Hematopoietic multipotent progenitor cell treated with erythropoietin and hydrocortisone succinate and interleukin-3 and kit ligand, for 4 days (in vitro differentiated cells): Measurements from ENCODE around the gene CXCL6.

Source experiments
- DNase-seq: peaks from one replicate; pipeline ENCODE4 v3.0.0-alpha.2; 2015

CXCL6 gene

DNA sequence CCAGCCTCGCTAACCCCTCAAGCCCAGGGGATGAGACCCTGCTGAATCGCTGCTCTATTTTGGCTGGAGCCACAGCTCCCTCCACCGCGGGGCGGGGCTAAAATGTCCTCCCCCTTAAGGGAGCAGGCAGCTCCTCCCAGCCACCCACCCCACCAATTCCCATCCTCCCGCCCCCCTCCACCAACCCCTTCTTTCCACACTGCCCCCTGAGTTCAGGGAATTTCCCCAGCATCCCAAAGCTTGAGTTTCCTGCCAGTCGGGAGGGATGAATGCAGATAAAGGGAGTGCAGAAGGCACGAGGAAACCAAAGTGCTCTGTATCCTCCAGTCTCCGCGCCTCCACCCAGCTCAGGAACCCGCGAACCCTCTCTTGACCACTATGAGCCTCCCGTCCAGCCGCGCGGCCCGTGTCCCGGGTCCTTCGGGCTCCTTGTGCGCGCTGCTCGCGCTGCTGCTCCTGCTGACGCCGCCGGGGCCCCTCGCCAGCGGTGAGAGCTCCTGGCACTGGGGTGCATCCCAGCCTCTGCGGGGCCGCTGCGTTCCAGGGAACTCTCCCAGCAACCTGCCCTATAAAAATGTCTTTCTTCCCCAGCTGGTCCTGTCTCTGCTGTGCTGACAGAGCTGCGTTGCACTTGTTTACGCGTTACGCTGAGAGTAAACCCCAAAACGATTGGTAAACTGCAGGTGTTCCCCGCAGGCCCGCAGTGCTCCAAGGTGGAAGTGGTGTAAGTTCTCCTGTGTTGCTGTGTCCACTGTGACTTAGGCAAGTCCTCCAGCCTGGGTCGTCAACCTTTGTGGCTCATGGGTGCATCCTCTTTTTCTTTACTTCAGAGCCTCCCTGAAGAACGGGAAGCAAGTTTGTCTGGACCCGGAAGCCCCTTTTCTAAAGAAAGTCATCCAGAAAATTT, at the start of gene CXCL6:
CXCL6 (plus strand) TSS at position 306 of the 907 bp plus-strand sequence; CDS start at position 379, 73 bp downstream.
- DNase-seq = peak; percentile 41

DNA sequence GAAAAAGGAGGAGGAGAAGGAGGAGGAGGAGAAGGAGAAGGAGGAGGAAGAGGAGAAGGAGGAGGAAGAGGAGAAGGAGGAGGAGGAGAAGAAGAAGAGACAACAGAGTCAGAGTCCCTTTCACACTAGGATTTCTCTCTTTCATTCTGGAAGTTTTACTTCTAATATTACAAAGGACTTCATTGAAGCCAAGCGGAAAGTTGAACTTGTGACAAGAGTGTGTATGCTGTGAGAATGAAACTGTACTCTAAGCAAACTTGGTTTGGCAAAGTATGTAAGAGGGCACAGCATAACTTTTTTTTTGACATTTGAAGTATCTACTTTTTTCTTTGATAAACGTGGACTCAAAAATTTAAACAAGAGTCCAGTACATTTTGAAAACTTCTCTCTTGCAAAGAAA, 48.1 kb upstream of the CXCL6 start:
- no peak for DNase-seq

DNA sequence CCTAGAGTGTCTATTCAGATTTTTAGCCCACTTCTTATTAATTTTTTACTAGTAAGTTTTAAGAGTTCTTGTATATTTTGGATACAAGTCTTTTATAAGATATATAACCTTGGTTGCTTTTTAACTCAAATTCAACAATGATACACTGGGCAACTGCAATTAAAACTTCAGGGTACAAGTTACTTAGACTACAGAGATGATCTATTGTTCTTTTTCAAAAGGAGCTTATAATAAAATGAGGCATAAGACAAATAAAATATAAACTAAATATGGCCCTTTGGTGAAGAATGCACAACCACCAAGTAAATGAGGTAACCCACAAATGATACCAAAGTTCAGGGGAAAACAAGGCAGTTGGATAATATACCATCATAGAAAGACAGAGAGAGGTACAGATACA, 37.6 kb upstream of the CXCL6 start:
- DNase-seq = no peak

DNA sequence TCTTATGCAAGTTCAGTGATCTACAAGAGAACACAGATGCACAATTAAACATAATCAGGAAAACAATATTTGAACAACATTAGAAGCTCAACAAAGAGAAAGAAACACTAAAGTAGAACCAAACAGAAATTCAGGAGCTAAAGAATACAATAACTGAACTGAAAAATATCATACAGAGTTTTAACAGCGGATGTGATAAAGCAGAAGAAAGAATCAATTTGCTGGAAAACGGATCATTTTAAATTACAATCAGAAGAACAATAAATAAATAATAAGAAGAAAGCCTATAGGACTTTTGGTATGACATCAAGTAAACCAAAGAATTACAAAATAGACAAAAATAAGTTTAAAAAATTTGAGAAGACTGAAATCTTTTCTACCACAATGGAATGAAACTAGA, 36.3 kb upstream of the CXCL6 start:
- DNase-seq = no peak

DNA sequence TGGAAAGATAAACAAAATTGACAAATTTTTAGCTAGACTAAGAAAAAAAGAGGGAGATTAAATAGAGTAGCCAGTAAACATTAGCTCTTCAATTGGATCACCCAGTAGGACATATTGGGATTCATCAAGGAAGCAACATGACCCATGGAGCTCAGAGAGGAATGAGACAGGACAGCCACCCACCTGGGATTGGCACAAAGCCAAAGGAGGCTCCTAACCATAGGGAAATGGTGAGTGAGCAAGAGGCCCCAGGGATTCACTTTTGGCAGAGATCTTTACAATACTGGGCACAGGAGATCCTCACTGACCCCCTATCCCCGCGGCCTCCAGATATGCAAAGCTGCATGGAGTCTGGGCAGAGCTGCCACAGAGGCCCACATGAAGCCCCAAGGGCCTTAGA, 34.8 kb upstream of the CXCL6 start:
- DNase-seq = no peak

DNA sequence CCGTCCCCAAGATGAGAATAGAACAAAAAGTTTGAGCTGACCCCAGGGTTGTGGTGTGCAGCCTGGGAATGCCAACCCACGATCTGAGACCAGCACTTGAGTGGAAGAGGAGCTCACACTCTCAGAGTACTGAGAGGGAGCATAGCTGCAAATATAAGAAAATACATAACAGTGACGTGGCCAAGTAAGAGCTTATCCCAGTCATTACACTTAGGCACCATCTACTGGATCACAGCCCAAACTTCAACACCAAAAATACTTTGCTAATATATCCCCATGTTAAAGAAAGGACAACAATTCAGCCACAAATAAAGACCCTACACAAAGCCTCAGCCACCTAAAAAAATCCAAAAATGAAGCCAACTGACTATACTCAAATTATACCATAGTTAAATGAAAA, 33.3 kb upstream of the CXCL6 start:
- no peak for DNase-seq

DNA sequence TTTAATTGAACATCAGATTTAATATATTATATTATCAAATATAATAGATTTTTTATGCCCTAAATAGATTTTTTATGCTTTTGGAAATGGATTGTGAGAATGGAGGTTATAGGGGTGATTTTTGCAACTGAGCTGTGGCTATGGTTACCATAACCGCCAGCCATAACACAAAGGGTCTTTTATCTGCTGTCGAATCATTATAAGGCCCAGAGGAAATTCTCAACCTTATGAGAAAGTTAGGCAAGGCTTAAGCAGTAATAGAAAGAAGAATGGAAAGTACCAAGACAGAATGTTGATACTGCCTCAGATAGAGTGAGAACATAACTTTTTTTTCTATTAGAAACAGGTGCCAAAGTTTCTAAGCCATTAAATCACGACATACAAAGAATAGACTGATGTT, 26.3 kb upstream of the CXCL6 start:
- no peak for DNase-seq

DNA sequence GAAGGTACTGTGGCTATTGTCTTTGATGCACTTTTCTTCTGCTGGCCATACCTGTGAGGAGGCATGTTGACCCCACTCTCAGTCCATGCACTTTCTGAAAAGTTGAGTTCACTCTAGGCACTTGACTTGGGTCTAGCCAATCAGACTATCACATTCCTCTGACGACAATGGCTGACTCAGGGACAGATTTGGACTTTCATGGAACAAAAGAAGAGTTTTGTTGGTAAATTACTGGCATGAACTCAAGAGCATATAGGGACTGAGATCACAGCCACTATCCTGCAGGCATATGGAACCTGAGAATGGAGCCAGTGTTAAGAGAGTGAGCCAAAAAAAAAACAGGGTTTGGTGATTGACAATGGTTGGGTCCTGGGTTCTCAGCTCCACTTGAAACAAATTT, 24.6 kb upstream of the CXCL6 start:
- DNase-seq = no peak

DNA sequence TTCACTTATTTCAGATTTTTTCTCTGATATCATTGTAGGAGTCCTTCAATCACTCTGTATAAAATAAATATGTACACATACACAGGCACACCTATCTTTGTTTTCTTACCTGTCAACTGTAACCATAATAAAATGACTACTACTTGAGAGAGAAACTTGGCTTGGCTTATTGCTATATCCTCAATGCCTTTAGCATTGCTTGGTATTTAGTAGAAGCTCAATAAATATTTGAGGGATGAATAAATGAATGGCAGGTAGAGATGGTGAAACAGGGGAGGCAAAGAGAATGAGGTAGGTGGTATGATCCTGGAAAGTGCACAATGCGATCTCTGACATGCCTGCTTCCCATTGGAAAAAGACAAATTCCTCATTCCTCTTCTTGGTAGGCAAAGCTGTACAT, 21.8 kb upstream of the CXCL6 start:
- DNase-seq = no peak

DNA sequence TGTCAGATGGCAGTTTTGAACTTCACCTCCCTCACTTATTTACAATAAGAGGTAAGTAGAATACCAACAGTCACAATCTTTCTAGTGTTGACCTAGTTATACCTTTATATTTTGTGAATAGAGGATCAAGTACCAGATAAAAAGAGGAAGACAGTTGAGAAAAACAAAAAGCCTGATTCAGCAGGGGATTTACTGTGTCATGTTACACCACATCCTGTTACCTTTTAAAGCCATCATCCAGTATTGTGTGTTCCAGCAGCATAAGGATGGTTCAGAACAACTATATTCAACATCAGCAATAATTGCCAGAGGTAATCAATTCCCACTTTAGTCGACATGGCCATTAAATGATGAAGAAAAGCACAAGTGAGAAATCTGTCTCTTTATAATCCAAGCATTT, 21.3 kb upstream of the CXCL6 start:
- peak; percentile 48 for DNase-seq

DNA sequence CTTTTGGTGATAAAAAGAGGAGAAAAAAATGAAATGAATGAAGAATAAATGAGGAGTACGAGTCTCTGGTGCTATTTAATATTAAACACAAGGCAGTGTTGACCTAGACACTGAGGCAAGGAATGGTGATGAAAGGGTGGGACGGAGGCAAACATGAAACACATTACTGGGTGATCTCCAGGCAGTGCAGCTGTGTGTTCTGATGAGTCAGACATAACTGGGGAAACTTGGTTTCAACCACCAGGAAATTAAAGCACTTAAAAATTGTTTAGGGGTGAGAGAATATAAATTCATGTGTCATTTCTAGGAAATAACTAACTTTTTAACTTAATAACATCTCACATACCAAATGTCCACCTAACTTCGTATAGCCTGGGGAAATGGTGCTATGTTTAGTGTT, 19.7 kb upstream of the CXCL6 start:
- DNase-seq = peak; percentile 25

DNA sequence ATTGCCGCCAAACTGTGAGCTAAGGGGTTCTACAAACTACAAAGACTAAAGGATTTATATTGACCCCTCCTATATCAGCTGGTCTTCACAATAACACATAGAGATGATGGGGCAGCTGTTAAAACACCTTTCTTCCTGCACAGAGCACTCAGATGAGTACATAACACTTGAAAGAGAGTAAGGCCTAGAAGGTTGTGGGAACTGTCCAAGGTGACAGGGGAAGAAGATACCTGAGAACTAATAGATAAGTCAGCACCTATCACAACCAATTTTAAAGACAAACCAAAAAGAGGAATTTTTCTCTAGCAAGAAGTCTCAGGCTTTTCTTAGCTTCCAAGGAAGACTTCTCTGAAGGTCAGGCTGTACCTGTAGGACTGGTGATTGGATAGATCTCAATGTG, 19.1 kb upstream of the CXCL6 start:
- DNase-seq = no peak

DNA sequence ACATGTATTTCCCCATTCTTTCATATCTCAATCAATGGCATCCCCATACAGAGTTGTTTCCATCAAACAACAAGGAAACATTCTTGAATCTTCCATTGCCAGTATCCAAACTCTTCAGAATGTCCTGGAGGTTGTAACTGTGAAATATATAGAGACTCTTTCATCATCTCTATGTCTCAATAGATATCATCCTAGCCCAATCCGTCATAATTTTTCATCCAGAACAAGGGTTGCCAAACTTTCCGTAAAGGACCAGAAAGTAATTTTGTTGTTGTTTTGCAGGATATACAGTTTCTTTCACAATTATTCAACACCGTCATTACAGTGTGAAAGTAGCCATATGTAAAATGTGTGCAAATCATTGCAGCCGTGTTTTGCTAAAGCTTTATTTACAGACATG, 15.2 kb upstream of the CXCL6 start:
- no peak for DNase-seq

DNA sequence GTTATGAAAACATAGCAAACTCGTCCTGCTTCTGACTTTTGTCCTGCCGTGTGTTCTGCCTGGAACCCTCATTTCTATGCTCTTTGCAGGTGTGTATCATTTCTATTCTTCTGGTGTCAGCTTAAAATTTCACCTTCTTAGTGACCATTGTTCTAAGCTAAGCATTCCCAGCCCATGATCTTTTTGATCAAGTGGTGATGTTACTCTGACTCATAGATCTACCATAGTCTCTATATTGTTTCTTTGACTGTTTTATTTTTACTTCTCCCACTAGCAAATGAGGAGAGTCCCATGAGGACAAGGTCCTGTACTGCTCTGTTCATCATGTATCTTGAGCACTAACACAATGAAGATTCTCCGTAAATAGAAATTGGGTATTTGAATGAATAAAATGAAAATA, 14.1 kb upstream of the CXCL6 start:
- DNase-seq = no peak

DNA sequence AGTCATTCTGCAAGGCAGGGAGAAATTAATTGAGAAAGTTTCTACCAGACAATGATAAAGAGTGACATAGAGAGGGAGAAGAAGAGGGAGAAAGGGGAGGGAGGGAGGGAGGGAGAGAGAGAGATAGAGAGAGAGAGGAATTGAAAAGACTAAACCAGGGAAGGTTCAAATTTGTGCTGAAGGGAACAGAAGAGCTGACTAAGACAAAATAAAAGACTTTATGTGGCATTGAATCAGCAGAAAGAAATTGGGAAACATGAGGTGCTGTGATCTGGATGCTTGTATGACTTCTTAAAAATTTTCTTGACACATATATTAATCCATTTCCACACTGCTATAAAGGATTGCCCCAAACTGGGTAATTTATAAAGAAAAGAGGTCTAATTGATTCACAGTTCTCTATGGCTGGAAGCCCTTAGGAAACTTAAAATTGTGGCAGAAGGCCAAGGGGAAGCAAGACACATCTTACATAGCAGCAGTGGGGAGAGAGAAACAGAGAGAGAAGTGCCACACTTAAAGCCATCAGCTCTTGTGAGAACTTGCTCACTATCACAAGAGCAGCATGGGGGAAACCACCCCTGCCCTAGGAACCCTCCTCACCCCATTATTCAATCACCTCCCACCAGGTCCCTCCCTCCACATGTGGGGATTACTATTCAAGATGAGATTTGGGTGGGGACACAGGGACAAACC, 13.5 kb upstream of the CXCL6 start:
- DNase-seq = peak; percentile 49

DNA sequence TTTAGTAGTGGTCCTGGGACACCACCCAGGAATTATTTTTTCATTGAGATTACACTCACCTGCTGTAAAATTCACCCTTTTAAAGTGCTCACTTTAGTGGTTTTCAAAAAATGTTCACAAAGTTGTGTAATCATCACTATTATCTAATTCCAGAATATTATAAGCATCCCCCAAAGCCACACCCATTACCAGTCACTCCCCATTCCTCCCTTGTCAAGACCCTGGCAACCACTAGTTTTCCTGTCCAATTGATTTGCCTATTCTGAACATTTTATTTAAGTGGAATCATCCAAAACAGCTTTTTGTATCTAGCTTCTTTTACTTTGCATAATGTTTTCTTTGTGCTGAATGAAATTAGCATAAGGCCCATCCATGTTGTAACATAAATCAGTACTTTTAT, 12.7 kb upstream of the CXCL6 start:
- DNase-seq = no peak

DNA sequence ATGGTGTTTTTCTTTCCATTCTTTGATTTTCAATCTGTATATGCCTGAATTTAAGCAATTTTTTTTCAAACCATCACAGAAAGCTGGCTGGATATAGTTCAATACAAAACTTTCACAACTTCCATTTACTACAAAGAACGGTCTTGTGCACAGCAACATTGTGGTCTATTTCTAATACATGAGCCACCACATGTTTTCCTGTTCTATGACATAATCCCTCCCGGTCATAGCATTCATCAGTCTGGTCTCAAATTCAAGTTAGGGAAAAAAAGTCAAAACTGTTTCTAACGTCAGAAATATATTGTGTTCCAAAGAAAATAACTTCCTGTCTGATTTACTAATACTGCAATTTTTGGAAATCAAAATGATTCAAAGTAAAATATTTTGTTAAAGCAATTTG, 7.5 kb upstream of the CXCL6 start:
- peak; percentile 55 for DNase-seq

DNA sequence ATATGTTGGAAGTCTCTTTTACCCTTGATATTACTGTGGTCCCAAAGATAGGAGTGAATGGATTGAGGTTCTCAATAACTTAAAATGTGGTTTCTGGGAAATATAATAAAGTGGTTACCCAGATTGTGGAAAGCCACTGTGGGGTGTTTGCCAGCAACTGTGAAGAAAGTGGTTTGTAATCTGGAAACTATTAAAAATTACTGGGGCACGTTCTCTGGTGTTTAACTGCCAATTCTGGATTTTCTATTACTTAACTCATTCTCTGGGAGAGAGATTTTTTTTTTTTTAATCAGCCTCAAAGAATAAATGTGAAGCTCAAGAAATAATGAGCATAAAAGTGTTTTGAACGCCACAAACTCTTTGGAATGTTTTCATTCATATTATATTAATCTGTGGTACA, 4.9 kb upstream of the CXCL6 start:
- no peak for DNase-seq

DNA sequence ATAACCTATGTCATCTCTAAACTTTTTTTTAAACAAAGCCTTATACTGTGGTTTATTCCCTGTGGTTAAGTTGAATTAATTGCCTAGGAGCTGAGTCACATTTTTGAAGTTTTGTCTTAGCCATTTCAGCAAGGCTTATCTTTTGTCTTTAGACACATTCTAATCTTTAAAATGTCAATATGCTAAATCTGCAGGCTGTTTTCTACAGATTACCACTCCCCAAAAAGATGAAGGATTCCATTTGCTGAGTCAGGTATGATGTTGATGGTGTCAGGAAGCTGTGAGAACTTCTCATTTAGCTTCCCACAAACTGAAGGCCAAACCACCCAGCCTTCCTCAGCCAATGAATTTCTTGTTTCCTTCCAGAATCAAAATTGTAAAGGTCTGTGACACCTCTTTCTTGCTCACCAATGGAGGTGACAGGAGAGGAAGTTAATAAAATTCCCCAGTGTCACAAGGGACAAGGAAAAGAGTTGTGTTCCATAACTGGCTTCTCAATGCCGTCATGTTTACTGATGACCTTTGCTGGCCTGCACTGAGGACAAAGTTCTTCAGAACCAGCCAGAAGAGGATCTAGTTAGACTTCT, 3.7 kb upstream of the CXCL6 start:
- DNase-seq = peak; percentile 84

DNA sequence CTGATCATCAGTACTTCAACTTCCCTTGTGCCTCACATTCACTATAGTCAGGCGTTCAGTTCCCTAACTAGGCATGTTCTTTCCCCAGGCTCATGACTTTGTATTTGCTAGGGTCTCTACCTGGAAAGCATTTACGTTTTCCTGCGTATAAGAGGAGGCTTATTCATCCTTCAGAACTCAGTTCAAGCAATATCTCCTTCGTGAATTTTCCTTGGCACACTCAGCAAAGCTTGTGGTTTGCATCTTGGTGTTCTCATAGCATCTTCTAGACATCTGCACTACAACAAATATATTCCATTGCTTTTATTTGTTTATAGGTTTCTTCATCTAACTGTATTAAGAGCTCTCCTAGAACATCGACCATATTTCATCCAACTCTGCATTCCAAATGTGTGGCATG, 2.6 kb downstream of the CXCL6 start:
- no peak for DNase-seq

DNA sequence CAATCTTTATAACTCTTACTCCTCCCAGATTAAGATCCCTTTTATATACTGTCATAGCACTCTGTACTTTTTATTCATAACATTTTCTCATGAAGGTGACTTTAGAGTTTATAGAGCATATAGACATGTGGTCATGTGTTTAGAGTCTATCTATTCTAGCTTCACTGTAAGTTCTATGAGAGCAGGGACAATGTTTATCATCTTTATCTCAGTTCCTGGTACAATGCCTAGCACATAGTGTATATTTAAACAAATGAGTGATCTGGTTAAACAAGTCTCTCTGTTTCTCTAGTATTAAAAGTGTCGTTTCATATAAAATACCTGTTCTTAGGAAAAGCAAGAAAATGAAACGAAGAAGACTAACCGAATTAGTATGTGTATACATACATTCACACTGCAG, 3.2 kb downstream of the CXCL6 start:
- DNase-seq = no peak

DNA sequence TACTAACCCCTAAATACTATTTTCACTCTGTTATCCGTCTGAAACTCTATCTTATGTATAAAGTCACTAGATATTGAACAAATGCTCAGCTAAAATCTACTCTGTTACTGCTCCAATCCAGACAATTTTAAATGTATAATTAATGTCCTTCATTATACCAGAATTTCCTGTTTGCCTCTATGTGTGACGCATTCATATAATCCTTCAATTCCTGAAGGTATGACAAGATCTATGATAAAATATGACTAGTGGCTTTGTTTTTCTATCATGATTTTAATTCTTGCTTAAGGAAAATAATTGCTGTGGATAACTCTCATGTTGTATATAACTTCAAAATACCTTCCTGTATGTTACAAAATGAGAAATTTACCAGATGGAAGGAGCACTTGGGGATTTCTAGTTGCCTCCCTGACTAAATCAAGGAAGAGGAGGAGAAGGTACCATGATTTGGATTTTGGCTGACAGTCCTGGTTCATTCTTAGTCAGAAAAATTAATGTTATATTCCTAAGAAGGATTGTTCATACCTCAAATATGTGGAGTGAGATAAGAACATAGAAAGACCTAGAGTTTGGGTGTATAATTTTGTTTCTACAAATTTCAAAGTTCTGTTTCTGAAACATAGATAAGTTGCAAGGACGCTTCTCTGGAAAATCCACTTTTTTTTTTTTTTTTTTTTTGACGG, 4.9 kb downstream of the CXCL6 start:
- no peak for DNase-seq

DNA sequence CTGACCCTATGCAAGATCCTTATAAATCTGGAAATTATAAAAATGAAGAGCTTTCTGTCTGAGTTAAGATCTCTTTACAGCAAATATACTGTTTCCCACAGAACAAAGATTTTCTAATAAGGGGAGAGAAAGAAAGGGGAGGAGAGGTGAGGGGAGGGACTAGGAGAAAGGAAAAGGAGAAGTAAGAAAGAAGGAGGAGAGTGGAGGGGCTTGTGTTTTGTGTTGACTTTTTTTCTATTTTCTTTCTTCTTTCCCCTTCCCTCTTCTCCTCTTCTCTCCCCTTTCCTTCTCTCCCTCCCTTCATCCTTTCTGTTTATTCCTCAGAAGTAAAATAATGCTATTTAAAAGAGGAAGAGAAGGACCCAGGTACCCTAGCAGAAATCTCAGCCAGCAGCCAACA, 6.2 kb downstream of the CXCL6 start:
- DNase-seq = no peak

DNA sequence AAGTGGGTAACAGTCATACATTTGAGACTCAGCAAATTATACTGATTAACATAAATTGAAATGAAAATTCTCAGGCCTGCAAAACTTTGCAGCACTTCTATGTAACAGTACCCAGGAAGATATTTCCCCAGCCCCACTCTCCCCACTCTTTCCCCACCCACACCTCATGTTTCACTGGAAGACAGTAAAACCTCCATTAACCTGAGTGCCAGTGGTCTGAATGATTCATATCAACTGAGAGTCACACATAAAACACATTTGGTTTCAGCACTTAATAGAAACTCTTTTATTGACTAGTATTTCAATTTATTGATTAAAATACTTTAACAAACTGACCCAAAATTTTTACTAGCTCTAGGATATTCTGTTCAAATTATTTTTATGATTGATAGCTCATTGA, 6.9 kb downstream of the CXCL6 start:
- no peak for DNase-seq
